Natural killer cell (primary cell): Measurements from ENCODE around the gene GADL1. TPM values are rescaled to one million over a fixed set of nuclear protein-coding genes. Genes with fewer than 3 reads are reported as not detected.

Experiments
- ATAC-seq, 3 donors: fragments of 150-1000 bp in 2 of 3; fragments of 200-7000 bp in 1 of 3; cut with Tn5 transposase; 1 replicate in 1 of 3; 2 replicates in 2 of 3; pipeline ENCODE4 v1.10.0; 2021; ENCODE audit warnings: mild to moderate bottlenecking in 2 of 3, moderate library complexity in 2 of 3
- DNase-seq, 2 donors: peaks; one replicate each; pipeline versions ENCODE4 v3.0.0 to v3.0.0-alpha.2; 2013 to 2021; ENCODE audit warnings: mixed read lengths in 1 of 2
- H3K27ac ChIP-seq: one replicate; pipeline ENCODE4 v1.5.1; 2013; ENCODE audit warnings: mild to moderate bottlenecking, low read length
- H3K27me3 ChIP-seq: one replicate; pipeline ENCODE4 v1.6.1; 2013; ENCODE audit warnings: low read length; ENCODE audit not compliant: control insufficient read depth, insufficient read depth
- H3K36me3 ChIP-seq: one replicate; pipeline ENCODE4 v1.6.1; 2013; ENCODE audit warnings: low read length; ENCODE audit not compliant: control insufficient read depth, insufficient read depth
- H3K4me1 ChIP-seq: one replicate; pipeline ENCODE4 v1.6.1; 2013; ENCODE audit warnings: low read length; ENCODE audit not compliant: control insufficient read depth, insufficient read depth
- H3K4me3 ChIP-seq: one replicate; pipeline ENCODE4 v1.5.1; 2013; ENCODE audit warnings: low read length
- H3K9me3 ChIP-seq: one replicate; pipeline ENCODE4 v1.6.1; 2013; ENCODE audit warnings: low read length; ENCODE audit not compliant: control insufficient read depth, insufficient read depth
- H3K27ac Mint-ChIP-seq, 2 donors: one replicate each; pipeline ENCODE4 v1.8.0; 2022; ENCODE audit warnings: mild to moderate bottlenecking in 2 of 2, mixed read lengths in 2 of 2, moderate library complexity in 1 of 2
- H3K27me3 Mint-ChIP-seq, 2 donors: one replicate each; pipeline ENCODE4 v1.8.0; 2022; ENCODE audit warnings: low read depth in 2 of 2, mixed read lengths in 2 of 2
- H3K36me3 Mint-ChIP-seq: one replicate; pipeline ENCODE4 v1.8.0; 2022; ENCODE audit warnings: mixed read lengths
- H3K4me1 Mint-ChIP-seq, 2 donors: one replicate each; pipeline ENCODE4 v1.8.0; 2022; ENCODE audit warnings: mixed read lengths in 2 of 2
- H3K4me3 Mint-ChIP-seq: one replicate; pipeline ENCODE4 v1.8.0; 2022; ENCODE audit warnings: mild to moderate bottlenecking, moderate library complexity, mixed read lengths
- H3K9me3 Mint-ChIP-seq, 2 donors: one replicate each; pipeline ENCODE4 v1.8.0; 2022; ENCODE audit warnings: mixed read lengths in 2 of 2
- CTCF ChIP-seq: fragments of 200-600 bp; IDR thresholded peaks from one replicate; pipeline ENCODE4 v1.8.0; 2022; ENCODE audit warnings: antibody characterized with exemption
- WGBS: methylation state at CpG from one replicate; pipeline ENCODE4 v1.1.7; 2013; ENCODE audit warnings: missing lambda C conversion rate; ENCODE audit not compliant: insufficient coverage; 5-methylcytosine and 5-hydroxymethylcytosine counted together
- intact Hi-C: fragments of 100-400 bp; cut with micrococcal nuclease; formaldehyde crosslinking; loops from one replicate; pipeline ENCODE4 v1.14.2; 2022
- total RNA-seq, 4 donors: library from RNA; stranded (reverse); fragments of 120-200 nt in 1 of 4; gene quantifications; one replicate each; pipeline versions ENCODE4 v1.2.3 to v1.2.4, GENCODE V29; 2013 to 2022

Gene GADL1
- total RNA-seq, 3 donors from 2014 or later (not counting 1 experiment from before 2014, with no cell fraction given) = not detected

- H3K4me3 ChIP-seq = no peak overlapping the region
- ATAC-seq (no peak), DNase-seq (no peak)
- no peak overlapping the region for H3K27ac ChIP-seq
- no peaks in the 10 kb centered on the region for H3K36me3 Mint-ChIP-seq
- no peaks in the 10 kb centered on the region for H3K36me3 ChIP-seq
- H3K9me3 ChIP-seq = no peaks in the 10 kb centered on the region
- intact Hi-C loops = no loop called here
- TF ChIP-seq CTCF = no peak
- H3K27me3 ChIP-seq = no peaks in the 10 kb centered on the region
- peaks cover 9% of the 10 kb centered on the region in 2 donors for H3K4me1 Mint-ChIP-seq
- H3K9me3 Mint-ChIP-seq = no peaks in the 10 kb centered on the region
- H3K27me3 Mint-ChIP-seq = no peaks in the 10 kb centered on the region
- no peak overlapping the region for H3K4me3 Mint-ChIP-seq
- 89% methylated on average over 2 of the region's 3 CpGs for WGBS
- no peak overlapping the region for H3K27ac Mint-ChIP-seq
- no peaks in the 10 kb centered on the region for H3K4me1 ChIP-seq
These were observed 89.5 kb downstream of the GADL1 start for GRCh38 chr3:30804984-30805383.

GRCh38 chr3:30795176-30795575 lies 99.3 kb downstream of the GADL1 start:
- no peaks in the 10 kb centered on the region for H3K36me3 ChIP-seq
- DNase-seq = no peak
- H3K4me1 ChIP-seq = no peaks in the 10 kb centered on the region
- 76% methylated on average over 2 of the region's 2 CpGs for WGBS
- no peak overlapping the region for H3K27ac Mint-ChIP-seq
- no peak overlapping the region for H3K27ac ChIP-seq
- ATAC-seq = no peak
- H3K4me3 ChIP-seq = no peak overlapping the region
- no peaks in the 10 kb centered on the region for H3K27me3 ChIP-seq
- no peaks in the 10 kb centered on the region for H3K27me3 Mint-ChIP-seq
- no peak for TF ChIP-seq CTCF
- no peaks in the 10 kb centered on the region for H3K36me3 Mint-ChIP-seq
- peaks cover 0 to 4% of the 10 kb centered on the region in 2 donors for H3K9me3 Mint-ChIP-seq
- no peaks in the 10 kb centered on the region for H3K4me1 Mint-ChIP-seq
- no peak overlapping the region for H3K4me3 Mint-ChIP-seq
- intact Hi-C loops = no loop called here
- H3K9me3 ChIP-seq = no peaks in the 10 kb centered on the region

GRCh38 chr3:30793740-30794139 lies 100.7 kb downstream of the GADL1 start:
- Histone ChIP-seq H3K36me3 (no peaks in the 10 kb centered on the region), H3K4me3 (no peak overlapping the region), H3K4me1 (no peaks in the 10 kb centered on the region), H3K27ac (no peak overlapping the region), H3K27me3 (no peaks in the 10 kb centered on the region), H3K9me3 (no peaks in the 10 kb centered on the region)
- Mint-ChIP-seq H3K9me3 (no peaks in the 10 kb centered on the region), H3K27ac (no peak overlapping the region), H3K4me1 (no peaks in the 10 kb centered on the region), H3K27me3 (no peaks in the 10 kb centered on the region), H3K4me3 (no peak overlapping the region), H3K36me3 (no peaks in the 10 kb centered on the region)
- ATAC-seq = no peak
- intact Hi-C loops = no loop called here
- DNase-seq = no peak
- TF ChIP-seq CTCF = no peak
- WGBS = 91% methylated on average over 4 of the region's 4 CpGs

GRCh38 chr3:30790150-30790549 lies 104.3 kb downstream of the GADL1 start:
- DNase-seq (no peak), ATAC-seq (no peak)
- Histone ChIP-seq H3K36me3 (no peaks in the 10 kb centered on the region), H3K27me3 (no peaks in the 10 kb centered on the region), H3K27ac (no peak overlapping the region), H3K9me3 (no peaks in the 10 kb centered on the region), H3K4me3 (no peak overlapping the region), H3K4me1 (no peaks in the 10 kb centered on the region)
- no peaks in the 10 kb centered on the region for H3K36me3 Mint-ChIP-seq
- H3K9me3 Mint-ChIP-seq = no peaks in the 10 kb centered on the region
- no peaks in the 10 kb centered on the region for H3K4me1 Mint-ChIP-seq
- no peak overlapping the region for H3K27ac Mint-ChIP-seq
- intact Hi-C loops = no loop called here
- TF ChIP-seq CTCF = no peak
- H3K27me3 Mint-ChIP-seq = no peaks in the 10 kb centered on the region
- no peak overlapping the region for H3K4me3 Mint-ChIP-seq
